Ishikawa (cell line): ENCODE results near the gene NEK1.

Source experiments
- CEBPB ChIP-seq: IDR thresholded peaks from 2 replicates; pipeline ENCODE4 v1.6.1; 2012
- CREB1 ChIP-seq: IDR thresholded peaks from 2 replicates; pipeline ENCODE4 v1.6.1; 2012; ENCODE audit warnings: low read depth
- EGR1 ChIP-seq: IDR thresholded peaks from 2 replicates; pipeline ENCODE4 v1.6.1; 2012
- EP300 ChIP-seq: IDR thresholded peaks from 2 replicates; pipeline ENCODE4 v1.6.1; 2012; ENCODE audit warnings: borderline replicate concordance
- FOXM1 ChIP-seq: IDR thresholded peaks from 2 replicates; pipeline ENCODE4 v1.6.1; 2012; ENCODE audit warnings: low read depth, borderline replicate concordance
- MAX ChIP-seq: IDR thresholded peaks from 2 replicates; pipeline ENCODE4 v1.6.1; 2012
- NFIC ChIP-seq: IDR thresholded peaks from 2 replicates; pipeline ENCODE4 v1.6.1; 2012
- RAD21 ChIP-seq: IDR thresholded peaks from 2 replicates; pipeline ENCODE4 v1.6.1; 2012; ENCODE audit warnings: low read depth
- REST ChIP-seq: IDR thresholded peaks from 2 replicates; pipeline ENCODE4 v1.6.1; 2012; ENCODE audit warnings: low read depth, mild to moderate bottlenecking
- TAF1 ChIP-seq: IDR thresholded peaks from 2 replicates; pipeline ENCODE4 v1.6.1; 2012; ENCODE audit warnings: low read depth, mild to moderate bottlenecking
- TCF12 ChIP-seq: IDR thresholded peaks from 2 replicates; pipeline ENCODE4 v1.6.1; 2012; ENCODE audit warnings: low read depth
- TEAD4 ChIP-seq: IDR thresholded peaks from 2 replicates; pipeline ENCODE4 v1.6.1; 2012
- USF1 ChIP-seq: IDR thresholded peaks from 2 replicates; pipeline ENCODE4 v1.6.1; 2012
- YY1 ChIP-seq: IDR thresholded peaks from 2 replicates; pipeline ENCODE4 v1.6.1; 2012; ENCODE audit warnings: low read depth
- ZBTB7A ChIP-seq: IDR thresholded peaks from 2 replicates; pipeline ENCODE4 v1.6.1; 2012; ENCODE audit warnings: low read depth

The NEK1 gene

GRCh38 chr4:169485791-169486742 lies 126.3 kb downstream of the NEK1 start:
- TF ChIP-seq TAF1 (no peak), USF1 (no peak), MAX (peak; percentile 40; the same call in 1 of the 2 replicates), RAD21 (peak; percentile 89), TCF12 (no peak), EP300 (no peak), TEAD4 (no peak), FOXM1 (no peak)

GRCh38 chr4:169485086-169485485 lies 127.3 kb downstream of the NEK1 start:
- TF ChIP-seq CREB1 (no peak), YY1 (no peak), TCF12 (no peak), EP300 (no peak), CEBPB (no peak), ZBTB7A (no peak), MAX (no peak), EGR1 (no peak), FOXM1 (no peak), TEAD4 (no peak), TAF1 (no peak), RAD21 (no peak), REST (no peak), NFIC (no peak), USF1 (no peak)

- TF ChIP-seq EP300 = no peak
- TF ChIP-seq EGR1 = no peak
- TF ChIP-seq CREB1 = no peak
- TF ChIP-seq FOXM1 = no peak
- TF ChIP-seq REST = no peak
- TF ChIP-seq ZBTB7A = no peak
- TF ChIP-seq TCF12 = no peak
- TF ChIP-seq MAX = no peak
- TF ChIP-seq RAD21 = no peak
- TF ChIP-seq TAF1 = no peak
- no peak for TF ChIP-seq YY1
- TF ChIP-seq NFIC = no peak
- no peak for TF ChIP-seq USF1
- no peak for TF ChIP-seq CEBPB
- TF ChIP-seq TEAD4 = no peak
These were observed 127.9 kb downstream of the NEK1 start for GRCh38 chr4:169484485-169484884.

GRCh38 chr4:169464080-169464479 lies 148.3 kb downstream of the NEK1 start:
- TF ChIP-seq TEAD4 (no peak), EP300 (no peak), RAD21 (no peak), FOXM1 (no peak), EGR1 (no peak), TAF1 (no peak), MAX (no peak), ZBTB7A (no peak), NFIC (no peak), YY1 (no peak), CREB1 (no peak), USF1 (no peak), REST (no peak), TCF12 (no peak), CEBPB (no peak)
